Measurements from ENCODE around the gene KDM4D. TPM values are rescaled to one million over a fixed set of nuclear protein-coding genes. Genes with fewer than 3 reads are reported as not detected.

The KDM4D gene
- total and polyA plus RNA-seq, 2 of the 8 experiments (the other 6 are each of a cell fraction or from before 2014, with no cell fraction given), result 1.5 to 4.5 TPM

DNA sequence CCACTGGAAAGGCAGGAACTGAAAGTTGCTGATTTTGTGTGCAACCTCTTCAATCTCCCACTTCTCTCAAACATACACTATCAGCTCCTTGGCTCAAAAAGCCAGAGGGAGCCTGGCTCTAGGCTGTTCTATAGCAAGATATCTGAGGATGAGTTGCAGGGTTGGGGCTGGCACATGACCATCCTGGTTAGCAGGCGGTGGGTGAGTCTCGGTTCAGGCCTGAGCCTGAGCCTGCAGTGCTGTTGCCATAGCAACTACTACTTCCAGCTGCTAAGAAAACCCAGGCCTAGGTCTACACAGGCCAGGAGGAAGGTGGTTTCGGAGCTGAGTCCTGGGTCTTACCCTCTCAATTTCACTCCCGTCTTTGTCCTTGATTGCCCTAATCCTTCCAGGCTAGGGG lies 39.1 kb upstream of the KDM4D start:
- no peaks in the 10 kb centered on the region for H3K79me2 ChIP-seq (ENCODE audit: control insufficient read depth in 1 of 2, insufficient read depth in 2 of 2, low read length in 2 of 2)
- H2BK12ac ChIP-seq (ENCODE audit: low read depth, low read length), result no peak overlapping the region
- H3K14ac ChIP-seq (ENCODE audit: insufficient read length), result no peak overlapping the region
- no peak overlapping the region for H3K56ac ChIP-seq (replicated peaks; ENCODE audit: insufficient read length, low read depth, low read length)
- no peak overlapping the region for H3K9ac ChIP-seq (replicated peaks in 1 of 4; ENCODE audit: extremely low read depth in 1 of 4, low read depth in 3 of 4, low read length in 3 of 4)
- H3K27me3 ChIP-seq (replicated peaks in 1 of 4; ENCODE audit: control insufficient read depth in 3 of 4, extremely low read depth in 1 of 4, insufficient read depth in 3 of 4, low read length in 3 of 4), result no peaks in the 10 kb centered on the region
- no peaks in the 10 kb centered on the region; the same call in 1 of the 2 replicates for H3K79me1 ChIP-seq (ENCODE audit: low read depth, low read length)
- H4K5ac ChIP-seq (ENCODE audit: insufficient read length, low read depth, low read length), result no peak overlapping the region
- CTCF ChIA-PET (ENCODE audit: partially characterized antibody), result interaction anchor here (0.6 kb wide), 1 partner anchor 311 kb away, joined by 3 read pairs; no protein-coding TSS in a partner anchor
- H3K23ac ChIP-seq (ENCODE audit: insufficient read length), result no peak overlapping the region
- H3K4ac ChIP-seq (replicated peaks; ENCODE audit: insufficient read length, low read depth, low read length), result no peak overlapping the region
- peak overlapping the region; percentile 2; the same call in 1 of the 2 replicates for H3K27ac ChIP-seq (ENCODE audit: low read depth, low read length)
- H3K36me3 ChIP-seq (ENCODE audit: control insufficient read depth in 2 of 4, insufficient read depth in 4 of 4, low read length in 3 of 4), result no peaks in the 10 kb centered on the region
- H3K4me1 ChIP-seq (replicated peaks in 1 of 4; ENCODE audit: control insufficient read depth in 3 of 4, insufficient read depth in 4 of 4, low read length in 3 of 4), result peaks cover 0 to 8% (median 4%) of the 10 kb centered on the region in 4 experiments; a peak in 3 of 7 replicates
- H3K4me2 ChIP-seq (ENCODE audit: insufficient read depth in 1 of 2, low read depth in 2 of 2, low read length in 2 of 2), result no peak overlapping the region
- no peak overlapping the region for H3K4me3 ChIP-seq (ENCODE audit: extremely low read depth in 1 of 4, insufficient read depth in 2 of 4, low read depth in 3 of 4, low read length in 4 of 4)
- no peak overlapping the region for H2AFZ ChIP-seq (ENCODE audit: low read length)
- no peaks in the 10 kb centered on the region for H4K20me1 ChIP-seq (replicated peaks in 1 of 2; ENCODE audit: control insufficient read depth in 1 of 2, insufficient read depth in 2 of 2, low read length in 2 of 2)
- POLR2A ChIA-PET (ENCODE audit: partially characterized antibody), result interaction anchor here (1.6 kb wide), 1 partner anchor 133 kb away, joined by 3 read pairs; no protein-coding TSS in a partner anchor
- H2BK15ac ChIP-seq (ENCODE audit: low read length), result peak overlapping the region; percentile 95; the same call in 1 of the 2 replicates
- no peak overlapping the region for H4K91ac ChIP-seq (replicated peaks; ENCODE audit: insufficient read length, low read length)
- no peak overlapping the region for H3K18ac ChIP-seq (ENCODE audit: extremely low read depth, low read length)
- DNase-seq (ENCODE audit: low read depth in 1 of 2, low spot score in 2 of 2) (no peak), FAIRE-seq (no peak)
- no peaks in the 10 kb centered on the region for H3K9me3 ChIP-seq (ENCODE audit: insufficient read depth in 2 of 2, low read depth in 1 of 2, low read length in 1 of 2)
- H2BK5ac ChIP-seq (ENCODE audit: low read depth, low read length), result 0 out of 2 replicates have a peak overlapping the region, but pooled peaks have one; percentile 44
- H2BK120ac ChIP-seq (replicated peaks; ENCODE audit: low read depth, low read length), result no peak overlapping the region
- 0 out of 2 replicates have a peak overlapping the region, but pooled peaks have one; percentile 18 for H2AK5ac ChIP-seq (ENCODE audit: low read depth, low read length)
- 80% methylated on average over 4 of the region's 4 CpGs; no CpG with 5 or more reads in 1 of the 2 experiments for WGBS, 2 experiments (ENCODE audit: extremely low coverage in 1 of 2, insufficient coverage in 1 of 2, insufficient read length in 1 of 2, insufficient replicate concordance in 2 of 2, low coverage in 1 of 2, low lambda C conversion rate in 2 of 2, missing lambda C conversion rate in 1 of 2)
- H2BK20ac ChIP-seq (ENCODE audit: low read length), result peak overlapping the region; percentile 75
- no peak overlapping the region for H4K8ac ChIP-seq (ENCODE audit: extremely low read depth, insufficient read depth, low read length)
- H3K23me2 ChIP-seq (ENCODE audit: low read depth, low read length), result no peaks in the 10 kb centered on the region; the same call in 1 of the 2 replicates
- TF ChIP-seq SIRT6 (IDR thresholded peaks at IDR 0.05; ENCODE audit: low read length), result no peak
- TF ChIP-seq HDAC2 (IDR thresholded peaks at IDR 0.05; ENCODE audit: borderline replicate concordance in 1 of 2, low read depth in 2 of 2, low read length in 2 of 2), result no peak
- TF ChIP-seq SIX5 (IDR thresholded peaks at IDR 0.05; ENCODE audit: low read depth, low read length), result no peak
- no peak for TF ChIP-seq CHD2 (IDR thresholded peaks at IDR 0.05; ENCODE audit: low read length)
- no peak for TF ChIP-seq BRCA1 (IDR thresholded peaks at IDR 0.05; ENCODE audit: low read depth, low read length)
- TF ChIP-seq SIN3A (conservative IDR thresholded peaks at IDR 0.05 in 1 of 2, IDR thresholded peaks at IDR 0.05 in 1 of 2; ENCODE audit: low read depth in 1 of 2, low read length in 2 of 2), result no peak
- TF ChIP-seq EGR1 (IDR thresholded peaks at IDR 0.05; ENCODE audit: borderline replicate concordance, low read depth, low read length), result no peak
- TF ChIP-seq PHF8 (conservative IDR thresholded peaks at IDR 0.05; ENCODE audit: low read depth, low read length), result no peak
- TF ChIP-seq GTF2F1 (IDR thresholded peaks at IDR 0.05; ENCODE audit: borderline replicate concordance, low read depth, low read length), result no peak
- TF ChIP-seq RXRA (IDR thresholded peaks at IDR 0.05; ENCODE audit: insufficient read depth, low read depth, low read length), result no peak
- TF ChIP-seq, protein P1, sequence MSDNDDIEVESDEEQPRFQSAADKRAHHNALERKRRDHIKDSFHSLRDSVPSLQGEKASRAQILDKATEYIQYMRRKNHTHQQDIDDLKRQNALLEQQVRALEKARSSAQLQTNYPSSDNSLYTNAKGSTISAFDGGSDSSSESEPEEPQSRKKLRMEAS (IDR thresholded peaks at IDR 0.05), result no peak
- TF ChIP-seq BACH1 (IDR thresholded peaks at IDR 0.05; ENCODE audit: low read length), result no peak
- no peak for TF ChIP-seq KDM5A (IDR thresholded peaks at IDR 0.05; ENCODE audit: low read length)
- no peak for TF ChIP-seq RBBP5 (IDR thresholded peaks at IDR 0.05; ENCODE audit: borderline replicate concordance, low read depth, low read length)

Data from H1 (cell line).